DND-41 (cell line): ENCODE data around the gene BRINP1.

Experiments used
- CTCF ChIP-seq: IDR thresholded peaks from 2 replicates; pipeline ENCODE4 v1.5.1; 2012; ENCODE audit warnings: borderline replicate concordance, low read length, moderate library complexity, mild to moderate bottlenecking; ENCODE audit not compliant: poor library complexity, severe bottlenecking; ENCODE audit errors: extremely low read depth
- EZH2 ChIP-seq: IDR thresholded peaks from 3 replicates; pipeline ENCODE4 v1.6.1; 2012; ENCODE audit warnings: borderline replicate concordance, low read depth, mild to moderate bottlenecking, moderate library complexity, low read length, inconsistent platforms; ENCODE audit not compliant: severe bottlenecking

- no peak for TF ChIP-seq CTCF
- TF ChIP-seq EZH2 = no peak
Observed at GRCh38 chr9:119360237-119360636, 9.0 kb downstream of the BRINP1 start.
